ENCODE data around the gene SAFB2. TPM values are rescaled to one million over a fixed set of nuclear protein-coding genes. Genes with fewer than 3 reads are reported as not detected.

Gene SAFB2
- total RNA-seq, 1 experiment from 2014 or later = 86.9 TPM

DNA sequence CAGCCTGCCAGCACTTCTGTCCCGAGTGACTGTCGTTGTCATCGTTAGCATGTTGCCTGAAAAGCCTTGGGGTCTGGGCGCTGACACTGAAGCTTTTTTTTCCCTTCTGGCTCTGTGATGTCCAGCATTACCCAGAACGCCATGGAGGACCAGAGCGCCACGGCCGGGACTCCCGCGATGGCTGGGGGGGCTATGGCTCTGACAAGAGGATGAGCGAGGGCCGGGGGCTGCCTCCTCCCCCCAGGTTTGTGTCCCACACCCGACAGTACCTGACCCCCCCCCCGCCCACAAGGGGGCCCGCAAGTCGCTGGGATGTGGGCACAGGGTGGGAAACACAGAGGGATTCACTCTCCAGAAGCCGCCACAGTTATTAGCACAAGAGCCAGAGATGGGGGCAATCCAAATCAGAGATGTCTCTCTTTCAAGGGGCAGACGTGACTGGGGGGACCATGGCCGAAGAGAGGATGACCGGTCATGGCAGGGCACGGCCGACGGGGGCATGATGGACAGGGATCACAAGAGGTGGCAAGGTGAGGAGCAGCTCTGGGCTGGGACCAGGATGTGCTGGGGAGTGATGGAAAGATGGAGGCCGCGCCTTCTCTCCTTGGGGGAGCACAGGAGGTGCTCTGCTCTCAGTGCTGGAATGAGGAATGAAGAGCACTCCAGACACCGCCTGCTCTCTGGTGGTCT, 44.5 kb upstream of the SAFB2 start:
- DNase-seq (ENCODE audit: low read depth, low spot score) = no peak
- BruUV-seq (replicated peaks) = no TSS peak
- Histone ChIP-seq H3K27ac (ENCODE audit: low read depth, low read length) (no peak overlapping the region), H3K4me1 (ENCODE audit: control insufficient read depth in 1 of 2, insufficient read depth in 2 of 2, low read length in 2 of 2) (no peaks in the 10 kb centered on the region; a peak in 2 of 4 replicates), H3K9me3 (ENCODE audit: control insufficient read depth in 1 of 2, insufficient read depth in 1 of 2, low read depth in 1 of 2, low read length in 2 of 2) (no peaks in the 10 kb centered on the region), H3K36me3 (ENCODE audit: control insufficient read depth in 1 of 2, insufficient read depth in 2 of 2, low read length in 2 of 2) (peaks cover 38 to 59% of the 10 kb centered on the region in 2 experiments; a peak in 3 of 4 replicates), H3K9me2 (ENCODE audit: insufficient read depth) (no peaks in the 10 kb centered on the region), H4K20me1 (ENCODE audit: insufficient read depth) (no peaks in the 10 kb centered on the region), H3K4me3 (replicated peaks in 1 of 2; ENCODE audit: low read depth in 1 of 2, low read length in 2 of 2) (no peak overlapping the region), H3K9ac (ENCODE audit: low read length) (no peak overlapping the region), H3K27me3 (ENCODE audit: insufficient read depth, low read length) (no peaks in the 10 kb centered on the region), H3K79me2 (ENCODE audit: insufficient read depth, low read length) (peaks cover 10% of the 10 kb centered on the region; the same call in 1 of the 2 replicates), H3K4me2 (ENCODE audit: low read length) (no peak overlapping the region), H2AFZ (ENCODE audit: low read depth, low read length, poor library complexity, severe bottlenecking) (no peak overlapping the region)
- no peak for TF ChIP-seq SRF (IDR thresholded peaks at IDR 0.05; ENCODE audit: low read depth)
- no peak for TF ChIP-seq YY1 (IDR thresholded peaks at IDR 0.05; ENCODE audit: extremely low read depth, insufficient replicate concordance, low read depth, low read length)
- TF ChIP-seq, protein P1, sequence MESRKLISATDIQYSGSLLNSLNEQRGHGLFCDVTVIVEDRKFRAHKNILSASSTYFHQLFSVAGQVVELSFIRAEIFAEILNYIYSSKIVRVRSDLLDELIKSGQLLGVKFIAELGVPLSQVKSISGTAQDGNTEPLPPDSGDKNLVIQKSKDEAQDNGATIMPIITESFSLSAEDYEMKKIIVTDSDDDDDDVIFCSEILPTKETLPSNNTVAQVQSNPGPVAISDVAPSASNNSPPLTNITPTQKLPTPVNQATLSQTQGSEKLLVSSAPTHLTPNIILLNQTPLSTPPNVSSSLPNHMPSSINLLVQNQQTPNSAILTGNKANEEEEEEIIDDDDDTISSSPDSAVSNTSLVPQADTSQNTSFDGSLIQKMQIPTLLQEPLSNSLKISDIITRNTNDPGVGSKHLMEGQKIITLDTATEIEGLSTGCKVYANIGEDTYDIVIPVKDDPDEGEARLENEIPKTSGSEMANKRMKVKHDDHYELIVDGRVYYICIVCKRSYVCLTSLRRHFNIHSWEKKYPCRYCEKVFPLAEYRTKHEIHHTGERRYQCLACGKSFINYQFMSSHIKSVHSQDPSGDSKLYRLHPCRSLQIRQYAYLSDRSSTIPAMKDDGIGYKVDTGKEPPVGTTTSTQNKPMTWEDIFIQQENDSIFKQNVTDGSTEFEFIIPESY (IDR thresholded peaks at IDR 0.05; ENCODE audit: extremely low read depth, insufficient replicate concordance, low read length) = no peak
- TF ChIP-seq POLR2A (IDR thresholded peaks at IDR 0.05; ENCODE audit: borderline replicate concordance, extremely low read depth, insufficient read depth, insufficient read length) = no peak
- TF ChIP-seq TCF7L2 (IDR thresholded peaks at IDR 0.05; ENCODE audit: borderline replicate concordance, extremely low read depth, insufficient read depth, insufficient read length) = no peak
- TF ChIP-seq FOSL1 (IDR thresholded peaks at IDR 0.05; ENCODE audit: low read depth) = no peak
- TF ChIP-seq ELF1 (IDR thresholded peaks at IDR 0.05; ENCODE audit: borderline replicate concordance, low read depth) = no peak
- no peak for TF ChIP-seq EZH2 (IDR thresholded peaks at IDR 0.05)
- intact Hi-C loops (cut with micrococcal nuclease) = no loop called here
- ChIA-PET POLR2A (no interaction called here), CTCF (no interaction called here), RAD21 (ENCODE audit: low non-redundant PET in 1 of 2, low total read pairs in 2 of 2, uncharacterized antibody in 2 of 2, unreplicated experiment in 2 of 2) (no interaction called here)
- no peak for ATAC-seq
